K562 (cell line): ENCODE data around the gene SETMAR. TPM values are rescaled to one million over a fixed set of nuclear protein-coding genes. Genes with fewer than 3 reads are reported as not detected.

Source experiments
- E2F5 ChIP-seq: sonication (generic); formaldehyde crosslinking; IDR thresholded peaks from 2 replicates; pipeline ENCODE4 v1.8.0; 2022; ENCODE audit warnings: mild to moderate bottlenecking, missing genetic modification reagents
- FOXA1 ChIP-seq: fragments of 450-650 bp; IDR thresholded peaks from 2 replicates; pipeline ENCODE4 v1.6.1; 2016; ENCODE audit warnings: mild to moderate bottlenecking, borderline replicate concordance
- GABPB1 ChIP-seq: sonication (generic); formaldehyde crosslinking; IDR thresholded peaks from 2 replicates; pipeline ENCODE4 v1.8.0; 2022; ENCODE audit warnings: mild to moderate bottlenecking, missing genetic modification reagents
- MAFF ChIP-seq: IDR thresholded peaks from 2 replicates; pipeline ENCODE4 v1.6.1; 2012; ENCODE audit warnings: low read length, improper control_type of control experiment
- MBD1 ChIP-seq: fragments of 250-450 bp; sonication (Bioruptor Pico); IDR thresholded peaks from 2 replicates; pipeline ENCODE4 v1.8.0; 2022; ENCODE audit warnings: inconsistent platforms
- NCOA6 ChIP-seq: fragments of 450-650 bp; IDR thresholded peaks from 2 replicates; pipeline ENCODE4 v1.6.1; 2017; ENCODE audit warnings: mild to moderate bottlenecking
- NUFIP1 ChIP-seq: fragments of 450-650 bp; IDR thresholded peaks from 2 replicates; pipeline ENCODE4 v1.6.1; 2018; ENCODE audit not compliant: partially characterized antibody
- PHF20 ChIP-seq: fragments of 450-650 bp; IDR thresholded peaks from 2 replicates; pipeline ENCODE4 v1.6.1; 2018; ENCODE audit not compliant: partially characterized antibody
- PTBP1 ChIP-seq: fragments of 200-400 bp; formaldehyde crosslinking; IDR thresholded peaks from 2 replicates; pipeline ENCODE4 v1.6.1; 2017; ENCODE audit warnings: low read depth, low read length
- SMARCA4 ChIP-seq: fragments of 450-650 bp; IDR thresholded peaks from 2 replicates; pipeline ENCODE4 v1.6.1; 2016
- STAT5B ChIP-seq: fragments of 250-450 bp; sonication (Bioruptor Pico); IDR thresholded peaks from 2 replicates; pipeline ENCODE4 v1.8.0; 2021; ENCODE audit warnings: mild to moderate bottlenecking, inconsistent platforms
- TFE3 ChIP-seq: fragments of 450-650 bp; formaldehyde crosslinking; IDR thresholded peaks from 2 replicates; pipeline ENCODE4 v1.4.0; 2020; ENCODE audit warnings: mild to moderate bottlenecking, mixed read lengths
- USF1 ChIP-seq: sonication (generic); formaldehyde crosslinking; IDR thresholded peaks from 2 replicates; pipeline ENCODE4 v1.9.0; 2022; ENCODE audit warnings: mild to moderate bottlenecking, missing genetic modification reagents
- ZBTB33 ChIP-seq: sonication (generic); formaldehyde crosslinking; IDR thresholded peaks from 2 replicates; pipeline ENCODE4 v1.8.1; 2023; ENCODE audit warnings: mild to moderate bottlenecking, missing genetic modification reagents
- ZFPM2 ChIP-seq: fragments of 250-450 bp; sonication (Bioruptor Pico); IDR thresholded peaks from 2 replicates; pipeline ENCODE4 v1.5.1; 2022; ENCODE audit warnings: mild to moderate bottlenecking
- ZFX ChIP-seq: sonication (generic); formaldehyde crosslinking; IDR thresholded peaks from 2 replicates; pipeline ENCODE4 v1.8.0; 2022; ENCODE audit warnings: mild to moderate bottlenecking, missing genetic modification reagents, moderate library complexity
- ZNF512 ChIP-seq: IDR thresholded peaks from 2 replicates; pipeline ENCODE4 v1.6.1; 2016; ENCODE audit warnings: missing genetic modification characterization, missing compliant biosample characterization
- ZNF589 ChIP-seq: fragments of 200-800 bp; sonication (Bioruptor generic); IDR thresholded peaks from 2 replicates; pipeline ENCODE4 v1.6.1; 2016; ENCODE audit warnings: low read depth, missing genetic modification characterization, missing compliant biosample characterization
- polyA plus RNA-seq, 8 experiments: library from polyadenylated mRNA; depleted of rRNA in 4 of 8; stranded (reverse) in 5 of 8; unstranded in 3 of 8; fragments of >200 nt; fragmentation: Nextera tagmentation in 2 of 8; fragmentation: Illumina TruSeq in 1 of 8; extraction: Ambion mirVana in 2 of 8; extraction: Trizol in 1 of 8; gene quantifications; 2 replicates each; pipeline versions ENCODE4 v1.2.1 to v1.2.3, GENCODE V29; 2011 to 2014; ENCODE audit warnings: inconsistent platforms in 1 of 8, missing spikeins in 1 of 8
- total RNA-seq, 7 experiments: library from RNA; depleted of rRNA in 6 of 7; stranded (reverse); fragments of >200 nt in 6 of 7; fragmentation: Illumina TruSeq in 2 of 7; extraction: Trizol in 2 of 7; gene quantifications; 2 replicates each; pipeline versions ENCODE4 v1.2.1 to v1.2.3, GENCODE V29; 2011 to 2021; ENCODE audit warnings: low replicate concordance in 1 of 7
- TF ChIP-seq, protein P1 (sequence below): fragments of 450-650 bp; IDR thresholded peaks from 2 replicates; pipeline ENCODE4 v1.6.1; 2016

The SETMAR gene
- total and polyA plus RNA-seq, 9 of the 15 experiments (the other 6 are each of a cell fraction or from before 2014, with no cell fraction given) = 5.5 to 25.1 (median 18.2) TPM

- TF ChIP-seq E2F5 (CRISPR knock-in tag) (no peak), PTBP1 (no peak), ZNF512 (no peak), ZBTB33 (no peak), SMARCA4 (peak; percentile 88), NCOA6 (no peak), MBD1 (no peak), ZFPM2 (CRISPR knock-in tag) (no peak), ZNF589 (no peak), GABPB1 (CRISPR knock-in tag) (peak; percentile 53; the same call in 1 of the 2 replicates), ZFX (no peak), MAFF (peak; percentile 86), FOXA1 (no peak), NUFIP1 (no peak), PHF20 (no peak), USF1 (no peak), STAT5B (CRISPR knock-in tag) (no peak), TFE3 (CRISPR knock-in tag) (no peak)
- TF ChIP-seq, protein P1, sequence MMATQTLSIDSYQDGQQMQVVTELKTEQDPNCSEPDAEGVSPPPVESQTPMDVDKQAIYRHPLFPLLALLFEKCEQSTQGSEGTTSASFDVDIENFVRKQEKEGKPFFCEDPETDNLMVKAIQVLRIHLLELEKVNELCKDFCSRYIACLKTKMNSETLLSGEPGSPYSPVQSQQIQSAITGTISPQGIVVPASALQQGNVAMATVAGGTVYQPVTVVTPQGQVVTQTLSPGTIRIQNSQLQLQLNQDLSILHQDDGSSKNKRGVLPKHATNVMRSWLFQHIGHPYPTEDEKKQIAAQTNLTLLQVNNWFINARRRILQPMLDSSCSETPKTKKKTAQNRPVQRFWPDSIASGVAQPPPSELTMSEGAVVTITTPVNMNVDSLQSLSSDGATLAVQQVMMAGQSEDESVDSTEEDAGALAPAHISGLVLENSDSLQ = no peak
These were observed 48.1 kb downstream of the SETMAR start (continued) for GRCh38 chr3:4351164-4351855.
